Measurements from ENCODE around the gene TAS2R10.

TAS2R10 gene

GRCh38 chr12:10779103-10779502 lies 47.1 kb downstream of the TAS2R10 start:
- no peak for DNase-seq (ENCODE audit: low read depth in 2 of 2)
